Raji (cell line): Measurements from ENCODE around the gene HOXD8.

Experiments
- POLR2A ChIP-seq: IDR thresholded peaks from 2 replicates; pipeline ENCODE4 v1.6.1; 2011; ENCODE audit warnings: low read depth, low read length, control low read depth; ENCODE audit not compliant: insufficient read depth

Gene HOXD8

DNA sequence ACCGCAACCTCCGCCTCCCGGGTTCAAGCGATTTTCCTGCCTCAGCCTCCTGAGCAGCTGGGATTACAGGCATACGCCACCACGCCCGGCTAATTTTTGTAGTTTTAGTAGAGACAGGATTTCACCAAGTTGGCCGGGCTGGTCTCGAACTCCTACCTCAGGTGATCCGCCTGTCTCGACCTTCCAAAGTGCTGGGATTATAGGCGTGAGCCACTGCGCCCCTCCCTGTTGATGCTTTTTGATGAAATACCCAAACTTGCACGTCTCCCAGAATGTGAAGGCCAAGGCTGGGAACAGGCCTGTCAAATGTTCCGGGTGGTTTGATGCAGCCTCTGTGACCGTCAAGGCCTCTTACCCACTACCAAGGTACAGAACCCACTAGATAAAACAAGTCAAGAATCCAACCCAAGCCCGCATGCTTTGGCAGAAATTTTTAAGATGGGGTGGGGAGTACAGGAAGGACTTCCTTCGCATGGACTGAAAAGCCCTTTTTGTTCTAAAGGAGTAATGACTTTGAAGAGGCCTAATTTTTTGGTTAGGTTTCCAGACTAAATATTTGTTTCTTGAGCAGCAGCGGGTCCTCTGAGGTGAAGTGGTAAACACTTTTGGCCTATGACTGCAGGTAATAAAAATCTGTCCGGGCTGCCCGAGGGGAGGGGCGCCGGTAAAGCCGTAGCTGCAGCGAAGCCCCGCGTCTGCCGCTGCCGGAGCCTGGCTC lies 42.0 kb upstream of the HOXD8 start:
- no peak for TF ChIP-seq POLR2A

GRCh38 chr2:176088048-176088936 lies 41.2 kb upstream of the HOXD8 start:
- TF ChIP-seq POLR2A, result no peak

DNA sequence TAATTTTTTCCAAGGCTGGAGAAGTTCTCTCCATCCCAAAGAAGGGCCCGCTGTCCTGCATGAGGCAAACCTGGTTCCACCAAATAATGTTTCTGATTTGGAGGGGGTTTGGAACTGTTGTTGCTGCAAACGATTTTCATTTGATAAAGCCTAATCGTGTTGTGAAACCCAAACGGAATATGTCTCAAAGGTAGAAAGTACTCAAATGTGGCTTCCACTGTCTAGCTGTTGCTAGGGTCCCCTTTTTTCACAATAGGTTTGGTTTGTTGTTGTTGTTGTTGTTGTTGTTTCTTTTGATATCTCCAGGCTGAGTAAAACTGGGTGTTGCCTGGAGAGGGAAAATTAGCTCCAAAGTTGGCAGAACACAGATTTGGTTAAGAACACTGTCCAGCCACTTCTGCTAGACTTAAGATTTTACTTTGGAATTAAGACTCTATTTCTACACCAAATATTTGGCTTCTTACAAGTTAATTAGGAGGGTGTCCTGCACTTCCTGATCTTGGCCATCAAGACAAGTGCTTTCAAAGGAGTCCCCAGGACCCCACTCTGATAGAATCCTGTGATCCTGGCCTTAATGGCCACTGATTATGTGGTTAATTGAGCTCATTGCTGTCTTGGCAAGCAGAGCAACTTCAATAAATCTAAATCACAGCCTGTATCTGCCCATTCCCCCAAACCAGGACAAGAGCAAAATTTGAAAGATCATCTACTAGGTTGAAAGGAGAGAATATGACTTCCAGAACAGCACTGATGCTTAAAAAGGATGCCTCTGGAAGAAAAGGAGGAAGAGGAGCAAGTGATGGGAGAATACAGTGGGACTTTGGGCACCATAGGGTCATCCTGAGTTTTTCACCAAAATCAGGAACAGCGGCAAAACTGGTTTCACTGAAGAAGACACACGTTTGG lies 40.3 kb upstream of the HOXD8 start:
- TF ChIP-seq POLR2A, result no peak

GRCh38 chr2:176089843-176090395 lies 39.6 kb upstream of the HOXD8 start:
- TF ChIP-seq POLR2A, result no peak

DNA sequence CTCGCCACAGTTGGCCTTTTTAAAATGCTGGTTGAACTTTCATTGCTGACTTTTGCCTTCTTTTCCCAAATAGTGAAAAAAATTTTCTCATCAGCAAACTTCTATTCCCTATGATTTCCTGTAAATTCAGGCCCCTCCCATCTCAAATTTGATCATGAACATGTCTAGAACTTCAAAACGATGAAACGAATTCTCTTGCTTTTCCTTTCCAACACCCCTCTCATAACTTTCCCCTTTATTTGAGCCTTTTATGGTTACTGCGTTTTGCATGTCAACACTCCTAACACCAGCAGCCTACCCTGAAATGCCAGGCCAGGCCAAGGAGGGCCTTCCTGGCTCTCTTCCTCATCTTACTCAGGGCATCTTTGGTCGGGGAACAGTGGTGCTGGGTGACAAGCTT lies 38.6 kb upstream of the HOXD8 start:
- TF ChIP-seq POLR2A, result no peak

GRCh38 chr2:176091329-176092258 lies 37.9 kb upstream of the HOXD8 start:
- no peak for TF ChIP-seq POLR2A

- no peak for TF ChIP-seq POLR2A
These were observed 37.0 kb upstream of the HOXD8 start, which contains the start of gene HOXD13 for GRCh38 chr2:176092270-176093144. TSS of gene HOXD13 (plus strand) at chr2:176092721. CDS start at chr2:176092891, 170 bp downstream.

DNA sequence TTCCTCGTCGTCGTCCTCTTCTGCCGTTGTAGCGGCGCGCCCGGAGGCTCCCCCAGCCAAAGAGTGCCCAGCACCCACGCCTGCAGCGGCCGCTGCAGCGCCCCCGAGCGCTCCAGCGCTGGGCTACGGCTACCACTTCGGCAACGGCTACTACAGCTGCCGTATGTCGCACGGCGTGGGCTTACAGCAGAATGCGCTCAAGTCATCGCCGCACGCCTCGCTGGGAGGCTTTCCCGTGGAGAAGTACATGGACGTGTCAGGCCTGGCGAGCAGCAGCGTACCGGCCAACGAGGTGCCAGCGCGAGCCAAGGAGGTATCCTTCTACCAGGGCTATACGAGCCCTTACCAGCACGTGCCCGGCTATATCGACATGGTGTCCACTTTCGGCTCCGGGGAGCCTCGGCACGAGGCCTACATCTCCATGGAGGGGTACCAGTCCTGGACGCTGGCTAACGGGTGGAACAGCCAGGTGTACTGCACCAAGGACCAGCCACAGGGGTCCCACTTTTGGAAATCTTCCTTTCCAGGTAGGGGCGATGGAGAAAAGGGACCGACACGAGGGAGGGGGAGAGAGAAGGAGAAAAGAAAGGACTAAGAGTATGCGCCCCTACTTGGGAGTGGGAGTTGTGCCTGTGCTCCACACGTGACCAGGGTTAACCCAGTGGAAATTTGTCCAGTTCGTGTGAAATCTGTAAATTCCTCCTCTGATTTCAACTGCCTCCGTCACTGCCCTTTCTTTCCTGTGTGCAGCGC lies 36.2 kb upstream of the HOXD8 start:
- TF ChIP-seq POLR2A, result no peak

GRCh38 chr2:176093898-176094249 lies 35.6 kb upstream of the HOXD8 start:
- no peak for TF ChIP-seq POLR2A

- TF ChIP-seq POLR2A, result no peak
These were observed 35.2 kb upstream of the HOXD8 start for GRCh38 chr2:176094349-176094748.

DNA sequence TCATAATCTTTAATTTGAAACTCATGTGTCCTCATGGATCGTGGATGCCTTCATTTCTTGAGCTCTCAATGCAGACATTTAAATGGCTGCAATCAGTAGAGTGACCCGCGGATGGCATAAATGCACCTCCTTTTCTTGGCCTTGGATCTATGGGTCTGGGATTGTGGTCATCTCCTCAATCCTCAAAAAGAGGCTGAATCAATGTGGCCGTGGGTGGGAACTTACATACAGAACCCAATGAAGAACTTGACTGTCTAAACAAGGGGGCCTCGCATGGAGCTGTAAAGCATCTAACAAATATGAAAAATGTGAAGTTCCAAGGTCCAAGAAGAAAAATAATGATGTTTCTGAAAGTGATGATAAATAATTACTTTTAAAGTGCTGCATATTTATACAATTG lies 34.1 kb upstream of the HOXD8 start:
- TF ChIP-seq POLR2A, result no peak
